Measurements from ENCODE around the gene EHD4. TPM values are rescaled to one million over a fixed set of nuclear protein-coding genes. Genes with fewer than 3 reads are reported as not detected.

EHD4 gene
- polyA plus RNA-seq, 3 donors = 12.8 to 16.0 (median 14.2) TPM

DNA sequence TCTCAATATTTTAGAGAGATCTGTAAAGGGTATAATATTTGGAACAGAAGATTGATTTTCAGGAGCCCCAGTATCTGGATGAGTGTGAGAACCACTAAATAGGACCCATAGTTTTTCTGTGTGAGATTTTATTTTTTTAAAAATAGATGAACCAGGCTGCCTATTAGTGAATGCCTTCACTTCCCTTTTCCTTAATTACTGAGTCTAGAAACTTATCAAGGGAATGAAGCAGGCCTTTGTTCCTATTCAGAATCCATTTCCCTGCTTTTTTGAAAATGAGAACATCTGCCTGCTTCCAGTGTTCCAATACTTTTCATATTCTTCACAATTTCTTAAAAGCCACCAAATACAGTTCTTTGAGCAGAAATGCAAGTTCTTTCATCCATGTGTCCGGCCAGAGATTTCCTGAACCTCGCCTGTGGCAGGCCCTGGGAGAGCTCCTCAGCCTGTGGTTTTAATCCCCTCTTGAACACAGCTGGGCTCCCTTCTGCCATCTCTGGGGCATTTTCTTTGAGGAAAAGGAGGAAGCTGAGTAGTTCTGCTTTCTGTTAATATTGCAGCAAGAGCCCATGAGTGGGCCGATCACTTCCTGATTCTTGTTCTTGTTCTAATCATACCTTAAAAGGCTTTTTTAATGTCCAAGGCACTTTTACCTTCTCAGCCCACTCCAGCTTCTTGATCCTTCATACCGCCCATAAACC lies 4.7 kb downstream of the EHD4 start:
- TF ChIP-seq, protein P1, sequence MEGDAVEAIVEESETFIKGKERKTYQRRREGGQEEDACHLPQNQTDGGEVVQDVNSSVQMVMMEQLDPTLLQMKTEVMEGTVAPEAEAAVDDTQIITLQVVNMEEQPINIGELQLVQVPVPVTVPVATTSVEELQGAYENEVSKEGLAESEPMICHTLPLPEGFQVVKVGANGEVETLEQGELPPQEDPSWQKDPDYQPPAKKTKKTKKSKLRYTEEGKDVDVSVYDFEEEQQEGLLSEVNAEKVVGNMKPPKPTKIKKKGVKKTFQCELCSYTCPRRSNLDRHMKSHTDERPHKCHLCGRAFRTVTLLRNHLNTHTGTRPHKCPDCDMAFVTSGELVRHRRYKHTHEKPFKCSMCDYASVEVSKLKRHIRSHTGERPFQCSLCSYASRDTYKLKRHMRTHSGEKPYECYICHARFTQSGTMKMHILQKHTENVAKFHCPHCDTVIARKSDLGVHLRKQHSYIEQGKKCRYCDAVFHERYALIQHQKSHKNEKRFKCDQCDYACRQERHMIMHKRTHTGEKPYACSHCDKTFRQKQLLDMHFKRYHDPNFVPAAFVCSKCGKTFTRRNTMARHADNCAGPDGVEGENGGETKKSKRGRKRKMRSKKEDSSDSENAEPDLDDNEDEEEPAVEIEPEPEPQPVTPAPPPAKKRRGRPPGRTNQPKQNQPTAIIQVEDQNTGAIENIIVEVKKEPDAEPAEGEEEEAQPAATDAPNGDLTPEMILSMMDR (IDR thresholded peaks at IDR 0.05) = no peak
- peaks cover 60% of the 10 kb centered on the region for H3K4me1 Mint-ChIP-seq
- H3K27ac ChIP-seq (ENCODE audit: low read depth in 1 of 2, low read length in 2 of 2) = peak overlapping the region; percentile 86 to 93
- H3K79me2 ChIP-seq (ENCODE audit: insufficient read depth, low read length) = peaks cover 81% of the 10 kb centered on the region
- H3K27me3 Mint-ChIP-seq (ENCODE audit: low read depth in 3 of 3) = peaks cover 0 to 1% (median 0%) of the 10 kb centered on the region in 3 donors
- H3K9me3 ChIP-seq (replicated peaks in 1 of 2; ENCODE audit: control insufficient read depth in 1 of 2, insufficient read depth in 1 of 2, low read length in 2 of 2) = no peaks in the 10 kb centered on the region
- peaks cover 8 to 14% of the 10 kb centered on the region in 2 donors for H3K36me3 Mint-ChIP-seq
- peak overlapping the region; percentile 94 to 99 (median 97) for H3K27ac Mint-ChIP-seq
- H3K27me3 ChIP-seq (ENCODE audit: control insufficient read depth in 2 of 2, insufficient read depth in 2 of 2, low read length in 2 of 2) = no peaks in the 10 kb centered on the region
- no peak overlapping the region for H2AFZ ChIP-seq (ENCODE audit: insufficient read depth, low read depth, low read length, poor library complexity, severe bottlenecking)
- peak; percentile 80 to 98 (median 93) for DNase-seq
- H3K4me2 ChIP-seq (replicated peaks; ENCODE audit: extremely low read depth, low read length, poor library complexity, severe bottlenecking) = peak overlapping the region; percentile 74
- peak overlapping the region in 2 of 3 experiments; percentile 4 to 93 for H3K4me3 ChIP-seq (replicated peaks in 1 of 3; ENCODE audit: low read depth in 2 of 3, low read length in 3 of 3)
- peak overlapping the region; percentile 42 to 85 for H3K4me3 Mint-ChIP-seq
- intact Hi-C loops (cut with micrococcal nuclease) = loop anchor here in 1 of 2 donors (2.0 kb wide), 1 partner anchor 31 kb away; no protein-coding TSS in a partner anchor
- peaks cover 65 to 66% of the 10 kb centered on the region in 2 donors for H3K4me1 ChIP-seq (ENCODE audit: control insufficient read depth in 1 of 2, insufficient read depth in 2 of 2, low read length in 2 of 2)
- peaks cover 30% of the 10 kb centered on the region for H4K20me1 ChIP-seq (ENCODE audit: insufficient read depth, low read length)
- H3K9me3 Mint-ChIP-seq = no peaks in the 10 kb centered on the region
- 0% methylated on average over 2 of the region's 4 CpGs for WGBS (ENCODE audit: insufficient coverage)
- H3K36me3 ChIP-seq (replicated peaks in 1 of 2; ENCODE audit: control insufficient read depth in 1 of 2, insufficient read depth in 2 of 2, low read length in 2 of 2) = no peaks in the 10 kb centered on the region
- peak overlapping the region; percentile 35 for H3K9ac ChIP-seq (ENCODE audit: insufficient read depth, low read length, poor library complexity, severe bottlenecking)

DNA sequence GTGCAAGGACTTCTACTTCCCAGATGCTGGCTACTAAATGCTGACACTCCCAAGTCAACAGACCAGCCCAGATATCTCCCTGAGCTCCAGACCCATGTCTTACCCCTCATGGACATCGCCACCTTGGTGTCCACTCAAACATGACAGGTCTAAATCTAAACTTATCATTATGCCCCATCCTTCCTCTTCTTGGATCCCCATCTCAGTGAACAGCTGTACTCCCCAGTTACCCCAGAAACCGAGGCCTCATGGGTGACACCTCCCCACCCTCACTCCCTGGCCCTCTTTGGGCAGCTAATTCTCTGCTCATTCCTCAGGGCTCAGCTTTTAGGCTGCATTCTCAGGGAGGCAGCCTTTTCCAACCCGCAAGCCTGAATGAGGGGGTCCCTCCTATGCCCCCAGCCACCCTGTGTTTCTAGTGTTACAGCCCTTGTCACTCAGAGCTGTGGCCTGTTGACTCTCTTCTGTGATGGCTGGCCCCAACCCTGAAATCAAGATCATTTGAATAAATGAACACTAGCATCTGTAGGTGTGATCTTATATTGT lies 5.4 kb downstream of the EHD4 start:
- Histone ChIP-seq H3K9me3 (replicated peaks in 1 of 2; ENCODE audit: control insufficient read depth in 1 of 2, insufficient read depth in 1 of 2, low read length in 2 of 2) (no peaks in the 10 kb centered on the region), H3K9ac (ENCODE audit: insufficient read depth, low read length, poor library complexity, severe bottlenecking) (peak overlapping the region; percentile 2), H3K27ac (ENCODE audit: low read depth in 1 of 2, low read length in 2 of 2) (peak overlapping the region; percentile 86 to 93), H3K27me3 (ENCODE audit: control insufficient read depth in 2 of 2, insufficient read depth in 2 of 2, low read length in 2 of 2) (no peaks in the 10 kb centered on the region), H3K36me3 (replicated peaks in 1 of 2; ENCODE audit: control insufficient read depth in 1 of 2, insufficient read depth in 2 of 2, low read length in 2 of 2) (no peaks in the 10 kb centered on the region), H2AFZ (ENCODE audit: insufficient read depth, low read depth, low read length, poor library complexity, severe bottlenecking) (no peak overlapping the region), H3K4me2 (replicated peaks; ENCODE audit: extremely low read depth, low read length, poor library complexity, severe bottlenecking) (peak overlapping the region; percentile 74), H4K20me1 (ENCODE audit: insufficient read depth, low read length) (peaks cover 32% of the 10 kb centered on the region), H3K79me2 (ENCODE audit: insufficient read depth, low read length) (peaks cover 81% of the 10 kb centered on the region), H3K4me1 (ENCODE audit: control insufficient read depth in 1 of 2, insufficient read depth in 2 of 2, low read length in 2 of 2) (peaks cover 64 to 65% of the 10 kb centered on the region in 2 donors), H3K4me3 (replicated peaks in 1 of 3; ENCODE audit: low read depth in 2 of 3, low read length in 3 of 3) (peak overlapping the region in 1 of 3 experiments; percentile 93)
- Mint-ChIP-seq H3K36me3 (peaks cover 8 to 15% of the 10 kb centered on the region in 2 donors), H3K4me1 (peaks cover 61% of the 10 kb centered on the region), H3K4me3 (peak overlapping the region in 1 of 2 donors; percentile 73), H3K9me3 (no peaks in the 10 kb centered on the region), H3K27me3 (ENCODE audit: low read depth in 3 of 3) (peaks cover 0 to 1% (median 0%) of the 10 kb centered on the region in 3 donors), H3K27ac (peak overlapping the region; percentile 95 to 99 (median 97))
- intact Hi-C loops (cut with micrococcal nuclease) = no loop called here
- 25% methylated on average over 2 of the region's 3 CpGs for WGBS (ENCODE audit: insufficient coverage)
- TF ChIP-seq, protein P1 (IDR thresholded peaks at IDR 0.05) = peak; percentile 12
- peak in 2 of 3 donors; percentile 33 to 37 for DNase-seq

Data from CD14-positive monocyte (primary cell).